ENCODE results near the gene HMCES.
"Not testable (repeated sequence)": the region's sequence is repeated elsewhere in the genome, so short reads cannot be mapped to it uniquely, and the experiment has no call there.

The HMCES gene

GRCh38 chr3:129320825-129321487 lies 42.3 kb downstream of the HMCES start:
- DNase-seq (ENCODE audit: low read depth) = no peak

DNA sequence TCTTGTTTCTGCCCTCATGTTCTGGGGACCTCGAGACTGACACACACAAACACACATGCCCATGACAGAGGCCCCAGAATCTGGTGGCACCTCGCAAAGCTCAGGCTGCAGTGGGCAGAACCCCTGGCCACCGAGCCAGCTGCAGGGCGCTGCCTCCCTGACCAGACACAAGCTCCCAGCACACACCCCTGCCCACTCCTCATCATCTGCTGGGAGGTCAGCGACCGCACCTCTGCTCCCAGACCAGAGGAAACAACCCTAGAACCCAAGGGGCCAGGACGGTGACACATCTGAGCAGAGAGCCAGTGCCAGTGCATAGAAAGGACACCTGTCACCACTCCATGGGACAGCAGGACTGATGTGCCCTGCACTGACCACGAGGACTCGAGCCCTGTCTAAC lies 43.2 kb downstream of the HMCES start:
- DNase-seq (ENCODE audit: low read depth) = no peak

GRCh38 chr3:129323651-129324294 lies 45.1 kb downstream of the HMCES start:
- DNase-seq (ENCODE audit: low read depth) = no peak

- DNase-seq (ENCODE audit: low read depth) = no peak
Measured at GRCh38 chr3:129324855-129325254, 46.2 kb downstream of the HMCES start.

GRCh38 chr3:129325383-129325782 lies 46.7 kb downstream of the HMCES start:
- no peak for DNase-seq (ENCODE audit: low read depth)

DNA sequence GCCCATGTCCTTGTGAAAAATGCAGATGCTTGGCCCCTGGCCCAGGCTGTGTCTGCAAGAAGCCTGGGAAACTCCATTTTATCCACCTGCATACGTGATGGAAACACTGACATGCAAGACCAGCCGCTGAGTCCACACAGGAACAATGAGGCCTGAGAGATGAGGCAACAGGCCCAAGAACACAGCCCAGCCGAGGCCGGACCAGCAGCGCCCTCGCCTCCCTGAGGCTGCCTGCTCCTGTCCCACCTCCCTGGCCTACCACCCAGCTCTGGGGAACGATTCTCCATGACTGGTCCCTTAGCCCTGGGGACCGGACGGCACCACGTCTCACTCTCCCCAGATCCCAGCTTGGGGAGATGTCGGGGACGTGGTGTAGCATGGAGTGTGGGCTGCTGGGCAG lies 47.5 kb downstream of the HMCES start:
- DNase-seq (ENCODE audit: low read depth) = no peak

DNA sequence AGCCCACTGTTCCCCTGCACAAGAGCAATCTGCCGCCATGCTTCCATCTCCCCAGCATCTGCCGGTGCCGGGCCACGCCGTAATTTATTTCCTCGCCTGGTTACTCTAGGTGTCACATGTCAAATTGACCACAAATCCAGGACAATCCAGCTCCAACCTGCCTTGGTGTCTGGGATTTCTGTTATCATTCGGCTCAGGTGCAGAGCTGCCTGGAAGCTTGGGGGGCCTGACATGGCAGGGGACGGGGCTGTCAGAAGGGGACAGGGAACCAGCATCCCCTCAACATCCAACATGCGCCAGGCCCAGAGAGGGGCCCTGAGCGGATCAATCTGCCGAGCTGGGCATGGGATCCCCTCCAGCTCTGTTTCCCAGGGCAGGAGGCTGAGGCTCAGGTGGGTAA lies 47.9 kb downstream of the HMCES start:
- DNase-seq (ENCODE audit: low read depth) = no peak

- DNase-seq (ENCODE audit: low read depth) = no peak
Measured at GRCh38 chr3:129327510-129327909, 48.8 kb downstream of the HMCES start.

GRCh38 chr3:129329858-129330257 lies 51.2 kb downstream of the HMCES start:
- DNase-seq (ENCODE audit: low read depth) = no peak

GRCh38 chr3:129330409-129330808 lies 51.7 kb downstream of the HMCES start:
- no peak for DNase-seq (ENCODE audit: low read depth)

GRCh38 chr3:129333891-129334290 lies 55.2 kb downstream of the HMCES start:
- DNase-seq (ENCODE audit: low read depth) = no peak

GRCh38 chr3:129336093-129336706 lies 57.5 kb downstream of the HMCES start:
- no peak for DNase-seq (ENCODE audit: low read depth)

- DNase-seq (ENCODE audit: low read depth) = not testable (repeated sequence)
Measured at GRCh38 chr3:129337719-129338118, 59.0 kb downstream of the HMCES start.

DNA sequence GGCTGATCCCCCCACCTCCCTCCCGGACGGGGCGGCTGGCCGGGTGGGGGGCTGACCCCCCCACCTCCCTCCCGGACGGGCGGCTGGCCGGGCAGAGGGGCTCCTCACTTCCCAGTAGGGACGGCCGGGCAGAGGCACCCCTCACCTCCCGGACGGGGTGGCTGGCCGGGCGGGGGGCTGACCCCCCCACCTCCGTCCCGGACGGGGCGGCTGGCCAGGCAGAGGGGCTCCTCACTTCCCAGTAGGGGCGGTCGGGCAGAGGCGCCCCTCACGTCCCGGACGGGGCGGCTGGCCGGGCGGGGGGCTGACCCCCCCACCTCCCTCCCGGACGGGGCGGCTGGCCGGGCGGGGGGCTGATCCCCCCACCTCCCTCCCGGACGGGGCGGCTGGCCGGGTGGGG lies 60.5 kb downstream of the HMCES start:
- DNase-seq (ENCODE audit: low read depth) = not testable (repeated sequence)

- DNase-seq (ENCODE audit: low read depth) = not testable (repeated sequence)
Measured at GRCh38 chr3:129339833-129340232, 61.2 kb downstream of the HMCES start.

DNA sequence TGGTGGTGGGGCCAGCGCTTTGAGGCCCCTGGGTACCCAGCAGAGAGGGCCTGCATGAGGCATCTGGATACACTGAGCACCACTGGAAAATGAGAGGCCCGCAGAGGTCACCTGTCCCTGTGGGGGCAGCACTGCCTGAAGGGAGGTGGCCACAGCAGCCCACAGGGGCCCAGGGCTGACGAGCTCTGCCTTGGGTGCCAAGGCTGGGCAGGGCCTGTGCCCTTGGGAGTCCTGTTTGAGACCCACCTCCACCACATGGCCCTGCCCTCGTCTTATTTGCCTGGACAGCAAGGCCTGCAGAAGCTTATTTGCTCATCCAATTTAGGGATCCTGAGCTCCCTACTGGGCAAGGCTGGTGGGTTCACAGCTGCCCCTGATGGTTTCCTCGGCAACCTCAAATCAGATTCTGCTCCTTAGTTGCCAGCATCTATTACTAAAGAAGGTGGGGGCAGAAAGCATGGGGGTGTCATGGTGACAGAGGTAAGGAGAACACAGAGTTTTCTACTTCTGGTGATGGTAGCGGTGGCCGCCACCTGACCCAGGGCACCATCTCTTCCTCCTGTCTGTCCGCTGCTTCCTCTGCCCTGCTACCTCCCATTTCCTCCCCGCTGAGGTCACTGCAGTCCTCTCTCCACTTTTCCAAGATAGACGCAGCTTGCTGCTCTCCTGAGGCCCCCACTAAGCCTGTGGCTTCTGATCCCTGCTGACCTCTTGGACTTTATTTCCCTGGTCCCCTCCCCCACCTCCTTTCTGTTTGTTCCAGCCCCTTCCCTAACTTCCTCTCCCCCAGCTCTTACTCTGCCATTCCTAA lies 62.9 kb downstream of the HMCES start:
- no peak for DNase-seq (ENCODE audit: low read depth)

- no peak for DNase-seq (ENCODE audit: low read depth)
Measured at GRCh38 chr3:129343643-129344360, 65.1 kb downstream of the HMCES start.

DNA sequence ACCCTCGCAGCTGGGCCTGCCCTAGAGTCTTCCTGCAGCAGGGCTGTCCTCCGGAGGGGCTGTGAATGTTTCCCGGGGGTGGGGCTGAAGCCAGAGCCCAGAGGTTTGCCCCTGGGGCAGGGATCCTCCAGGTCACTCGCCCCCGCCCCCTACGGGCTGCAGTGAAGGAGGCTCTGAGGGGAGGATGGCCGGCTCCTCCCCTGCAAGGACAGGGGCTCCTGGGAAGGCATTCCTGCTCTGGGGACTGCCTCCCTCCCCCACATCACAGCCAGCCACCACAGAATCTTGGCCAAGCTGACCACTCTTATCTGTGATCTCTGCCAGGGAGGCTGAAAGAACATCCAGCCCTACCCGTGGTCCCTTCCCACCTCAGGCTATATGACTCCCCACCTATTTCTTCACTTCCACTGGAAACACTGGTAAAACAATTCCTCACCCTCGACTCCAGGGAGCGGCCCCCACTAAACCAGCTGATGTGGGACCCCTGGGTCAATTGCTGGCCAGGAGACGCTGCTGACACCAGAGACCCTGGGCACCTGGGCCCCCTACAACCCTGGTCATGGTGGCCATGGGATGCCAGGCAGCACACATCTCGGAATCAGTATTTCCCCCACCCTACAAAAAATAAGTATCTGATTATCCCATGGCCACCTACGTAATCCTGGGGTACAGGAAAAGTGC lies 66.0 kb downstream of the HMCES start:
- no peak for DNase-seq (ENCODE audit: low read depth)

DNA sequence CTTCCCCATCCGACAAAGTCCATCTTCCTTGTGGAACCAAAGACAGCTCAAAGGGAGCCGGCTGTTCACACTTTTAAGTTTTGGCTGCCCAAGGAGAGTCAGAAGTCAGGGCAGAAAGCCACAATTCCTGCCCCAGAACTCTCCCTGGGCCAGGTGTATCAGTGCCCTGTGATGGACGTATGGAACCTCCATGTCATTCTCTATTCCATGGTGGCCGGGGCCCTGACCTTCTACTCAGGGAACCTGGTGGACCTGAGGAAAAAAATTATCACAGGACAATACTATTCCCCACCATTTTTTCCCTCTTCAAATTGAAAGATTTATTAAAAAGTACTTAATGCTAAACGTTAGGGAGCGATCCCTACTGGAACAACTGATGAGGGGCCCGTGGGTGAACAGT lies 66.6 kb downstream of the HMCES start:
- DNase-seq (ENCODE audit: low read depth) = no peak

DNA sequence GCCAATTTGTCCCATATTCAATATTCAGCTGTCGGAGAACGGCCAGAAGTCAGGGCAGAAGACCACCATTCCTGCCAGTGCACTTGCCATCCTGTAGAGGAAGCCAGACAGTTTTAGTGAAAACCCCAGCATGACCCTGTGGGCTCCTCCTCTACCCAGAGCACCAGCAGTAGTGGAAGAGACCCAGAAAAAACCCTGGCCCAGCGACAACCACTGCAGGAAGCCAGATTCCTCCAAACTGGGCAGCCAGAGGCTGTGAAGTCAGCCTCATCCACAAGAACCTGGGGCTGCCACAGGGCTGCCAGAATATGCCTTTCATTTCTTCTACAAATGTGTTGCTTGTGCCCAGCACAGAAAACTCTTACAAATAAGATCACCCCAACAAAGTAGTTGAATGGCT lies 67.3 kb downstream of the HMCES start:
- no peak for DNase-seq (ENCODE audit: low read depth)

- no peak for DNase-seq (ENCODE audit: low read depth)
Measured at GRCh38 chr3:129346695-129347457, 68.2 kb downstream of the HMCES start.
